Spleen (tissue), 11 donors: ENCODE measurements around the gene SATL1. TPM values are rescaled to one million over a fixed set of nuclear protein-coding genes. Genes with fewer than 3 reads are reported as not detected.

Experiments used
- DNase-seq: peaks from one replicate; pipeline ENCODE4 v3.0.0-alpha.2; 2020
- H3K27ac ChIP-seq, 8 donors: fragments of 200-600 bp; sonication (generic) in 7 of 8; 1 replicate in 4 of 8; 2 replicates in 4 of 8; pipeline versions ENCODE4 v1.5.0 to v1.8.0; 2016 to 2021; ENCODE audit warnings: inconsistent platforms in 4 of 8, mild to moderate bottlenecking in 4 of 8, moderate library complexity in 1 of 8
- H3K27me3 ChIP-seq, 7 donors: fragments of 200-600 bp; sonication (generic) in 6 of 7; replicated peaks in 1 of 7; 1 replicate in 4 of 7; 2 replicates in 3 of 7; pipeline versions ENCODE4 v1.5.0 to v1.8.0; 2016 to 2021; ENCODE audit warnings: inconsistent platforms in 3 of 7, mild to moderate bottlenecking in 1 of 7
- H3K36me3 ChIP-seq, 6 donors: fragments of 200-600 bp; sonication (generic) in 5 of 6; 1 replicate in 4 of 6; 2 replicates in 2 of 6; pipeline versions ENCODE4 v1.5.0 to v1.8.0; 2016 to 2021; ENCODE audit warnings: inconsistent platforms in 2 of 6
- H3K4me1 ChIP-seq, 6 donors: fragments of 200-600 bp; sonication (generic) in 5 of 6; 1 replicate in 3 of 6; 2 replicates in 3 of 6; pipeline versions ENCODE4 v1.5.0 to v1.8.0; 2016 to 2021; ENCODE audit warnings: inconsistent platforms in 3 of 6
- H3K4me3 ChIP-seq, 8 donors: fragments of 200-600 bp; sonication (generic) in 7 of 8; 1 replicate in 4 of 8; 2 replicates in 4 of 8; pipeline versions ENCODE4 v1.5.0 to v1.8.0; 2016 to 2021; ENCODE audit warnings: inconsistent platforms in 4 of 8, mild to moderate bottlenecking in 4 of 8, moderate library complexity in 2 of 8
- H3K9me3 ChIP-seq, 8 donors: fragments of 200-600 bp; sonication (generic) in 7 of 8; 1 replicate in 4 of 8; 2 replicates in 4 of 8; pipeline versions ENCODE4 v1.5.0 to v1.8.0; 2016 to 2021; ENCODE audit warnings: inconsistent platforms in 4 of 8
- CTCF ChIP-seq, 11 experiments: fragments of 200-600 bp in 7 of 11; fragments of 450-650 bp in 4 of 11; sonication (generic) in 4 of 11; IDR thresholded peaks in 8 of 11; conservative IDR thresholded peaks in 3 of 11; 1 replicate in 7 of 11; 2 replicates in 4 of 11; pipeline versions ENCODE4 v1.4.0 to v1.8.0; 2016 to 2021; ENCODE audit warnings: antibody characterized with exemption in 11 of 11, inconsistent platforms in 4 of 11, mild to moderate bottlenecking in 1 of 11
- POLR2A ChIP-seq, 3 donors: fragments of 450-650 bp; IDR thresholded peaks; one replicate each; pipeline ENCODE4 v1.5.1; 2017; ENCODE audit warnings: antibody characterized with exemption in 3 of 3, mild to moderate bottlenecking in 1 of 3
- POLR2AphosphoS5 ChIP-seq, 3 donors: sonication (generic); formaldehyde crosslinking; IDR thresholded peaks; one replicate each; pipeline ENCODE4 v1.5.1; 2017; ENCODE audit warnings: antibody characterized with exemption in 3 of 3
- WGBS, 5 donors: extraction: QIAGEN DNeasy Blood & Tissue Kit in 3 of 5; methylation state at CpG; one replicate each; pipeline versions ENCODE4 v1.1.5 to v1.1.7; 2013 to 2018; 5-methylcytosine and 5-hydroxymethylcytosine counted together
- intact Hi-C: fragments of 100-400 bp; cut with DNase I; formaldehyde crosslinking; loops from one replicate; pipeline ENCODE4 v1.15.0; 2023; ENCODE audit warnings: low total_unique reads
- polyA plus RNA-seq, 3 donors: library from polyadenylated mRNA; stranded (reverse); fragments of 200-250 nt; gene quantifications; one replicate each; pipeline ENCODE4 v1.2.1, GENCODE V29; 2013
- total RNA-seq, 7 donors: library from RNA; depleted of rRNA in 3 of 7; stranded (reverse); fragments of >200 nt in 3 of 7; fragmentation: NEBNext Ultra II Directional in 4 of 7; extraction: Animal tissue kit (Norgen Biotek cat#: 25700) in 4 of 7; gene quantifications; one replicate each; pipeline versions ENCODE4 v1.1.0 to v1.2.1, GENCODE V29; 2016 to 2021
- donor health status: healthy with polysubstance abuse.
- donor health status: DM: no; HTN: no; CAD: no; lungs with moderate emphysema.
- donor health status: DM: no; HTN: no; CAD: no.
- donor health status: Bipolar disorder and iron deficiency.
- donor health status: healthy.
- donor health status: DM: no; HTN: no; CAD: no.
- donor health status: DM: yes; HTN: yes; CAD: no.

Gene SATL1
- total and polyA plus RNA-seq, 10 donors: not detected

- H3K27ac ChIP-seq: no peak overlapping the region
- H3K27me3 ChIP-seq: no peaks in the 10 kb centered on the region
- WGBS, 5 donors: 63 to 95% (median 84%) methylated on average over 1 of the region's 1 CpG
- H3K4me3 ChIP-seq: no peak overlapping the region
- no peak for TF ChIP-seq POLR2A (IDR thresholded peaks at IDR 0.05)
- TF ChIP-seq POLR2AphosphoS5 (IDR thresholded peaks at IDR 0.05): no peak
- TF ChIP-seq CTCF (IDR thresholded peaks at IDR 0.05 in 8 of 11, conservative IDR thresholded peaks at IDR 0.05 in 3 of 11): no peak
- intact Hi-C loops: no loop called here
- no peaks in the 10 kb centered on the region for H3K36me3 ChIP-seq
- no peaks in the 10 kb centered on the region for H3K4me1 ChIP-seq
- no peaks in the 10 kb centered on the region for H3K9me3 ChIP-seq
- no peak for DNase-seq
Measured at GRCh38 chrX:85140964-85141363, 102.6 kb downstream of the SATL1 start.

- no peaks in the 10 kb centered on the region for H3K36me3 ChIP-seq
- 63 to 85% (median 78%) methylated on average over 1 of the region's 1 CpG for WGBS, 5 donors
- no peak overlapping the region for H3K27ac ChIP-seq
- no peaks in the 10 kb centered on the region for H3K4me1 ChIP-seq
- no peak overlapping the region for H3K4me3 ChIP-seq
- TF ChIP-seq POLR2A (IDR thresholded peaks at IDR 0.05) (no peak), CTCF (IDR thresholded peaks at IDR 0.05 in 8 of 11, conservative IDR thresholded peaks at IDR 0.05 in 3 of 11) (no peak), POLR2AphosphoS5 (IDR thresholded peaks at IDR 0.05) (no peak)
- no peaks in the 10 kb centered on the region for H3K9me3 ChIP-seq
- intact Hi-C loops: no loop called here
- DNase-seq: no peak
- no peaks in the 10 kb centered on the region for H3K27me3 ChIP-seq
Measured at GRCh38 chrX:85139422-85139821, 104.2 kb downstream of the SATL1 start.

- H3K4me3 ChIP-seq: no peak overlapping the region
- TF ChIP-seq POLR2A (IDR thresholded peaks at IDR 0.05) (no peak), POLR2AphosphoS5 (IDR thresholded peaks at IDR 0.05) (no peak), CTCF (IDR thresholded peaks at IDR 0.05 in 8 of 11, conservative IDR thresholded peaks at IDR 0.05 in 3 of 11) (no peak)
- intact Hi-C loops: no loop called here
- no peaks in the 10 kb centered on the region for H3K4me1 ChIP-seq
- no peak for DNase-seq
- no peaks in the 10 kb centered on the region for H3K27me3 ChIP-seq
- no peaks in the 10 kb centered on the region for H3K9me3 ChIP-seq
- H3K27ac ChIP-seq: no peak overlapping the region
- no peaks in the 10 kb centered on the region for H3K36me3 ChIP-seq
Measured at GRCh38 chrX:85136409-85136808, 107.2 kb downstream of the SATL1 start.

- intact Hi-C loops: no loop called here
- Histone ChIP-seq H3K4me1 (no peaks in the 10 kb centered on the region), H3K27me3 (peaks cover 0 to 10% (median 0%) of the 10 kb centered on the region in 7 donors), H3K27ac (no peak overlapping the region), H3K36me3 (no peaks in the 10 kb centered on the region), H3K4me3 (no peak overlapping the region), H3K9me3 (no peaks in the 10 kb centered on the region)
- 12 to 56% (median 41%) methylated on average over 1 of the region's 1 CpG for WGBS, 5 donors
- no peak for TF ChIP-seq POLR2A (IDR thresholded peaks at IDR 0.05)
- TF ChIP-seq POLR2AphosphoS5 (IDR thresholded peaks at IDR 0.05): no peak
- no peak for TF ChIP-seq CTCF (IDR thresholded peaks at IDR 0.05 in 8 of 11, conservative IDR thresholded peaks at IDR 0.05 in 3 of 11)
- no peak for DNase-seq
Measured at GRCh38 chrX:85115252-85115651, 128.3 kb downstream of the SATL1 start.
